A172 (cell line): ENCODE results near the gene CTNNAL1. TPM values are rescaled to one million over a fixed set of nuclear protein-coding genes. Genes with fewer than 3 reads are reported as not detected.
"Not testable (repeated sequence)": the region's sequence is repeated elsewhere in the genome, so short reads cannot be mapped to it uniquely, and the experiment has no call there.

Source experiments
- DNase-seq: peaks from one replicate; pipeline ENCODE4 v3.0.0-alpha.2; 2015; ENCODE audit warnings: low spot score
- total RNA-seq: library from RNA; depleted of rRNA; stranded (reverse); fragments of >200 nt; shearing (Covaris generic); gene quantifications from 2 replicates; pipeline ENCODE4 v1.2.3, GENCODE V29; 2014

Gene CTNNAL1
- total RNA-seq, 1 experiment from 2014 or later = 180 TPM

DNA sequence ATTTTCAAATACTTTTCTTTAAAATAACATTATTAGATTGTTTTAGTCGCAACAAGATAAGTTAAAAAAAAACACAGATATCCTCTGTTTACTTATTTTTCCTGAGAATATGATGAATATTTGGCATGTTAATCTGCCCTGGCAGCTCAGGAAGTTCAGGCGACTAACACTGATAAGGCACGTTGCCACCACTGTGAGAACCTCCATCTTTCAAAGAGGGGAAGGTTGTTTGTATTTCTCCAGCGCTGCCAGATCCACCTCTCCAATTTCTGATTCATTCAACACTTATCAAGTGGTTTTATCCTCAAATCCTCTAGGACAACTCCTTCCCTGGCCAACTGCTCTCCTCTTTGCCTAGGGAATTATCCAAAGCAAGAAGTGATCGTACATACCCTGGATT lies 21.8 kb downstream of the CTNNAL1 start:
- DNase-seq = peak; percentile 25

- DNase-seq = no peak
Observed at GRCh38 chr9:108983885-108984284, 29.4 kb downstream of the CTNNAL1 start.

DNA sequence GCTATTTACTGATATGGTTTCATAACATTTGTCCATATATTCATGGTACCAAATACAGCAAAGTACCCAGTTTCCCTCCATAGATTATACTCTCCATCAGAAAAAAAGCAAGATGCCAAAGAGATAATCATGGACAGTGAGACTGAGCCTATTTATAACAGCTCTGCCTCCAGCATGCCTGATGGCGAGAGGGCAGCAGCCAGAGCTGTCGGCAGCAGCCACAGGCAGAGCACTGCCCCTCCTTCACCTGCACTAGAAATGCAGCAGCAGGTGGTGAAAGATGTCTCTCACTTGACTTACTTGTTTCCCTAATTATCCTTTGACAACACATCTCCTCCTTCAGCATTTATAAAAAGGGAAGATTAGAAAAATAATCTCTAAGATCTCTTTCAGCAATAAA lies 32.4 kb downstream of the CTNNAL1 start:
- no peak for DNase-seq

DNA sequence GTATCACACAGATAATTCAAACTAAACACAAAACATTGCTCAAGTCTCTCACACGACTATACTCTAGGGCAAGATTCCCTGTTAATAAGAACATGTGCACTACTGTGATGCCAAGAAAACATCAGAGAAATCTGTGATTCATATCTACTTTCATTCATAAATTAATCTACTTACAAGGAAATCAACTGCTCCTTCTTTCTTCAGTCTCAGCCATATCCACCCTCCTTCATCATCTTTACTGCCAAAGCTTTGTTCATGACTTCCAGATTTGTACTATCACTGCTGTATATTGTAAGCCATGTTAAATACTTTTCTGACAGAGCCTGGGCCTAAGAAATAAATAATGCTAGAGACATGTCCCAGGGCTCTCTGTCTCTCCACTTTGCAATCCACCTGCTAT lies 35.1 kb downstream of the CTNNAL1 start:
- DNase-seq = no peak

GRCh38 chr9:108973895-108974294 lies 39.4 kb downstream of the CTNNAL1 start:
- DNase-seq = no peak

GRCh38 chr9:108972626-108973209 lies 40.6 kb downstream of the CTNNAL1 start:
- no peak for DNase-seq

DNA sequence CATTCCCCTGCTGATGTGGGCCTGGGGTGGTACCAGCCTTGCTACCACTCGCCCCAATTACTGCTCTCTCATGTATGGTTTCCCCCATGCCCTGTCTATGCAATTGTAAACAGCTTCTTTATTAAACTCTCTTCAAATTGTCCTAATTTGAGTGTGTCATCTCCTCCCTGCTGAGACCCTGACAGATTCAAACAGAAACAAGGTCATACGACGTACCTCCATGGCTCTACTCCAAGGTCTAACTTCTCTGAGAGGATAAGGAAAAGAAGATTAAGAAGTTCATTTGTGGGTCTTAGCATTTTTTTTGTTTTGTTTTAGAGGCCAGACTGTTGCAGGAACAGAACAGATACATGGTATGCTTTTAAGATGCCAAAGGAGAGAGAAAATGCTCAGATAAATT lies 41.1 kb downstream of the CTNNAL1 start:
- no peak for DNase-seq

- DNase-seq = not testable (repeated sequence)
Observed at GRCh38 chr9:108971392-108971791, 41.9 kb downstream of the CTNNAL1 start.

DNA sequence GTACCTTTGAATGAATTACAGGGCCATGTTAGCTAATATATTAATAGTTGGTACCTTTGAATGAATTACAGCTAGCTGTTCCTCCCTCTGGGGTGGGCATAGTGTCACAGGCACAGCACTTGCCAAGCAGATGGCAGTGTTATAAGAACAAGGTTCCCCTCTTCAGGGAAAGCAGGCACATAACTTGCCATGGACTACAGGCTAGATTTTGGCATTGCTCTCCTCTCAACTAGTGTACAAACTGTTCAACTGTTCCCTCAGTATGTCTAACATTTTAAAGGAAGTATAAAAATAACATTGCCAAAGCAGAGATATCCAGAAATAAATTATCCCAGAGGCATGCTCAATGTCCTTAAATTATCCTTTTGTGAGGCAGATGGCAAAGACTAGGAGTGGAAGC lies 45.4 kb downstream of the CTNNAL1 start:
- DNase-seq = no peak

DNA sequence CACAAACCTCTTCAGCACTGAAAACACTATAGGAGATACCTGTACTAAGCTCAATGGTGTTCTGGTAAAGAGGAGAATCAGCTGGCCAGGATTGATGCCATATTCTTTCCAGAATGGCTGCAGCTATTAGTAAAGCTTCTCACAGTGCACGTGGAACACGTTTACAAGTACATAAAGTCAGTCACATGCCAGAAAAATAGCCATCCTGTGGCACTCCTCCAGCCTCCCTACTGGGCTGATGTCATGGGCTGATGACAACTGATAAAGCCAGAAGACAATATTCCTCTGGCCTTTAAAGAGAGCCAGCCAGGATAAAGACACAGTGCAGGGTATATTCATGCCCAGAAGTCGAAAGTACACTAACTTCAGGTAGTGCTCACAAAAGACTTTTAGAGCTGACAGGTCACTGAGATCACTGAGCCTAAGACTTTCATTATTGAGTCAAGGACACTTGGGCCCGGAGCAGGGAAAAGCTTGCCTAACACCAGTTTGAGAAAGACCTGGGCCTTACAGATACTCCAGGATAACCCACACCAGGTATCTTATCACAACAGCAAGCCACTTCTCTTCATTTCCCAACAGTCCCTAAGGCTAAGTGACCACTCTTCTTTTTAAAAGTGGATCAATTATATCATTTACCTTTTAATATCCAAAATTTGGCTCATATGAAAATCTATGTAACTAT lies 49.7 kb downstream of the CTNNAL1 start:
- DNase-seq = peak; percentile 35

GRCh38 chr9:108961151-108961550 lies 52.1 kb downstream of the CTNNAL1 start:
- no peak for DNase-seq

DNA sequence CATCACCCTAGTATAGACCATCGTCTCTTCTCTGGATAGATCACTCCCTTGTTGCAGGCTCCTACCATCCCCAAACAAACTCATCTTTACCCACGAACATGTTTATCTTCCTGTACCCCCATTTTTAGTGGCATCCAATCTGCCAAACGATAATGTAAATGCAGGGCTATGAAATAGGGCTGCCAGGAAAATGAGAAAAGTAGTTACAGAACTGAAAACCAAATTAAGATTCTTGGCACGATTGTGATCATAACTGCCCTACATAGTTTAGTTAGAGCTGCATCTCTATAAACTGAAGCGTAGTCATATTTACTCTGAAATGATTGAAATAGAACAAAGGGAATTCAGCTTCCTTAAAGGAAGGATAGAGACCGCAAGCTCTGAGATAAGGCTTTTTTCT lies 53.0 kb downstream of the CTNNAL1 start:
- no peak for DNase-seq

- DNase-seq = no peak
Observed at GRCh38 chr9:108956631-108957026, 56.7 kb downstream of the CTNNAL1 start.

GRCh38 chr9:108956022-108956630 lies 57.2 kb downstream of the CTNNAL1 start:
- no peak for DNase-seq

DNA sequence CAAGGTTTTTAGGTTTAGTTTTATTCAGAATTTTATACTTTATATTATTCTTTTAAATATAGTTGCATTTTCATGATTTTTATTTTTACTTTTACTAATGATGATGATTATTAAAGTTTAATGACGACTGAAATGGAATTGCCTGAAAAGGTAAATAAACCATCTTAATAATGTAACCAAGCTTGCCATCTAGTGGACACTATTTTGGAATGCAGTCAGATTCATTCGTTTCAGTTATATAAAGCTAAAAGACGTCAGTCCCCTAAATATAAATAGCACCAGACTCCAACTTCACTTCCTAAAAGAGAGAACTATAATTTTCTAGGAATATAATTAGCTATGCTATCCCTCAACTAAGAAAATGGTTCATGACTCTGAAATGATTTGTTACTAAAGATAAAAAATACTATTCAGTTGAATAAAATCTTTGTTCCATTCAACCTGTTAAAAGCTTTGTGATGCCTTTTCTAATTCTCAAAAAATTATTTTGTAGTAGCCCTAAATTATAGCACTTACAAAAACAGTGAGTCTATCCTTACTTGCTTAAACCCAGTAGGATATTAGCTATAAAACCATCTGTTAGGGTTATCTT lies 59.2 kb downstream of the CTNNAL1 start:
- DNase-seq = peak; percentile 60

DNA sequence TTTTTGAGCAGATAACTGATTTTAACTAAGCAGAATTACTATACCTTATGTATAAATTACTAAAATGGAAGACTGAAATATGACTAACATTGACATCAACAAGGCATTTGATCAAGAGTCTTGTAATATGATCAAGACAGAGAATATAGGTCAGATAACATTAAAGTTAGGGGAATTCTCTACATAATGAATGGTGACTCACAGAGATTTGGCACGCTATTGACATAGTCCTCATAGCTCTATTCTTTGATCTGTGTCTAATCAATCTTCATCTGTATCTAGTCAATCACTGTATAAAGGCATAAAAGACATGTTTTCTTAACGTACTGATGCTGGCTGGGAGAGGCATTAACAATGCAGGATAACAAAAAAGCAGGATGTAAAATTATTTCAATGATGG lies 61.7 kb downstream of the CTNNAL1 start:
- no peak for DNase-seq

DNA sequence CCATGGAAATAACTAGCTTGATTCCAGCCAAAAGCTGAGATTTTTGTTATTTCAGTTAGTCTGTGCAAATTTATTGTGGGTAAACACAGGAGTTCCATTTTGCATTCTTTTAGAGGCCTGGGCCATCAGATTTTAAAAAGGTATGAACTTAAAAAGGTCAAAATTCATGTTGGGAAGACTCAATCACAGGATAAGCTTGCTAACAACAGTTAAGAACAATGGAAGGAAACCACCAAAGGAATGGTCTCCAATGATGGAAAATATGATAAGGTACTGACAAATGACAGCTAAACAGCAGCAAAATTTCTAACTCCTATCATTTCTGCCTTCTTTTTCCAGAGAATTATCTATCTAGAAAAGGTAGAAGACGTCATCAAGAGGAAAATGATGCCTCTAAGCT lies 63.1 kb downstream of the CTNNAL1 start:
- DNase-seq = no peak

- no peak for DNase-seq
Observed at GRCh38 chr9:108939975-108940374, 73.3 kb downstream of the CTNNAL1 start.

- DNase-seq = no peak
Observed at GRCh38 chr9:108937561-108938305, 75.6 kb downstream of the CTNNAL1 start.

DNA sequence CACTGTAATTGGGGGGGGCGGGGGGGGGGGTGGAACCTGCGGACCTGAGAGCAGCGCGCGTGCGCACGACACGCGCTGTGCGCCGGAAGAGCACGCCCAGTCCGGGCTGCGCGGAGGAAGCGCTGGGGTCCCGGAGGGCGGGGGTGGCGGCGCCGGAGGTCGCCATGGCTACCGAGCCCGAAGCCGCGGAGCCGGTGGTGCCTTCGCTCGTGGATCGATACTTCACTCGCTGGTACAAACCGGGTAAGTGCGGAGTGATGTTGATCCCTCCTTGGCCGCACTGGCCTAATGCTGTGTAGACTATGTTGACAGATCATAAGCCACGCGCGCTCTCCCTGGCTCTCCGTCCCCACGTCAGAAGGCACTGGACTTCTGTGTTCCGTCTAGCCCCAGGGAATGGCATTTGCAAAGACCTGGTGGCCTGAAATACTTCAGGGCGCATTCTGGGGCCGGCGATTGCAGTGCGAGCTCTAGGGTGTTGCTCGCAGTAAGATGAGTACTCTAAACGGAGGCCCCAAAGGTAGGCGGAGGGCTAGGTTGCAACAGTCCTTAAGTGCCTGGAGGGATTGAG lies 78.9 kb downstream of the CTNNAL1 start, which contains the start of gene ABITRAM:
ABITRAM (plus strand) TSS at position 78 of the 571 bp plus-strand sequence; CDS start at position 165, 87 bp downstream.
- DNase-seq = no peak

- DNase-seq = peak; percentile 93
Observed at GRCh38 chr9:108933718-108934322, 79.5 kb downstream of the CTNNAL1 start, which contains the start of gene ELP1. TSS of gene ELP1 (minus strand) at chr9:108934124. CDS start at chr9:108931146, 2,978 bp downstream.
